Astrocyte (in vitro differentiated cells and primary cell): ENCODE data around the gene USP19. TPM values are rescaled to one million over a fixed set of nuclear protein-coding genes. Genes with fewer than 3 reads are reported as not detected.
A peak's percentile ranks its signal among the peaks of the same experiment; 100 is the strongest.

ENCODE experiments used
- DNase-seq: peaks from one replicate; pipeline ENCODE4 v3.0.0-alpha.2; 2010; ENCODE audit warnings: low read depth
- FAIRE-seq: peaks from 2 replicates; lab custom pipeline; 2011; peaks lifted over from hg19 to GRCh38; lab: Jason Lieb, UNC
- H2AFZ ChIP-seq: 2 replicates; pipeline ENCODE4 v1.6.0; 2012; ENCODE audit warnings: low read depth, low read length, inconsistent platforms
- H3K27ac ChIP-seq: 2 replicates; pipeline ENCODE4 v1.5.1; 2011; ENCODE audit warnings: low read depth, low read length, inconsistent platforms
- H3K27me3 ChIP-seq: 2 replicates; pipeline ENCODE4 v1.6.0; 2011; ENCODE audit warnings: low read length, inconsistent platforms; ENCODE audit not compliant: insufficient read depth
- H3K36me3 ChIP-seq: 2 replicates; pipeline ENCODE4 v1.5.1; 2011; ENCODE audit warnings: low read length, inconsistent platforms; ENCODE audit not compliant: insufficient read depth
- H3K4me1 ChIP-seq: 2 replicates; pipeline ENCODE4 v1.5.1; 2011; ENCODE audit warnings: low read length, inconsistent platforms; ENCODE audit not compliant: insufficient read depth
- H3K4me2 ChIP-seq: 2 replicates; pipeline ENCODE4 v1.6.0; 2012; ENCODE audit warnings: low read length, inconsistent platforms
- H3K4me3 ChIP-seq: 2 replicates; pipeline ENCODE4 v1.5.1; 2011; ENCODE audit warnings: low read depth, mild to moderate bottlenecking, low read length, inconsistent platforms; ENCODE audit not compliant: insufficient read depth
- H3K79me2 ChIP-seq: 2 replicates; pipeline ENCODE4 v1.6.0; 2012; ENCODE audit warnings: mild to moderate bottlenecking, low read length, inconsistent platforms; ENCODE audit not compliant: insufficient read depth
- H3K9ac ChIP-seq: 2 replicates; pipeline ENCODE4 v1.6.0; 2012; ENCODE audit warnings: mild to moderate bottlenecking, low read length, inconsistent platforms
- H3K9me3 ChIP-seq: 2 replicates; pipeline ENCODE4 v1.5.1; 2012; ENCODE audit warnings: low read depth, mild to moderate bottlenecking, low read length, inconsistent platforms; ENCODE audit not compliant: insufficient read depth
- H4K20me1 ChIP-seq: 2 replicates; pipeline ENCODE4 v1.6.0; 2012; ENCODE audit warnings: low read length, inconsistent platforms; ENCODE audit not compliant: insufficient read depth
- H3K27ac Mint-ChIP-seq: one replicate; pipeline ENCODE4 v1.8.0; 2021; ENCODE audit warnings: mild to moderate bottlenecking, mixed read lengths; ENCODE audit not compliant: unreplicated experiment
- H3K27me3 Mint-ChIP-seq: one replicate; pipeline ENCODE4 v1.8.0; 2021; ENCODE audit warnings: low read depth, mixed read lengths; ENCODE audit not compliant: unreplicated experiment
- H3K36me3 Mint-ChIP-seq: one replicate; pipeline ENCODE4 v1.8.0; 2021; ENCODE audit warnings: low read depth, mixed read lengths; ENCODE audit not compliant: unreplicated experiment
- H3K4me1 Mint-ChIP-seq: one replicate; pipeline ENCODE4 v1.8.0; 2021; ENCODE audit warnings: low read depth, mixed read lengths; ENCODE audit not compliant: unreplicated experiment
- H3K4me3 Mint-ChIP-seq: one replicate; pipeline ENCODE4 v1.8.0; 2021; ENCODE audit warnings: mild to moderate bottlenecking, moderate library complexity, mixed read lengths; ENCODE audit not compliant: unreplicated experiment
- H3K9me3 Mint-ChIP-seq: one replicate; pipeline ENCODE4 v1.8.0; 2021; ENCODE audit warnings: mild to moderate bottlenecking, mixed read lengths; ENCODE audit not compliant: unreplicated experiment
- CTCF ChIP-seq: IDR thresholded peaks from 2 replicates; pipeline ENCODE4 v1.5.1; 2011; ENCODE audit warnings: low read depth, mild to moderate bottlenecking, inconsistent platforms, low read length, moderate library complexity; ENCODE audit not compliant: insufficient read depth
- EZH2 ChIP-seq: IDR thresholded peaks from 2 replicates; pipeline ENCODE4 v1.6.1; 2012; ENCODE audit warnings: mild to moderate bottlenecking, low read length, inconsistent platforms; ENCODE audit not compliant: insufficient read depth
- total RNA-seq: library from RNA; stranded (reverse); gene quantifications from 2 replicates; pipeline ENCODE4 v1.2.1, GENCODE V29; 2021

The USP19 gene
- total RNA-seq, 1 donor from 2014 or later = 28.7 TPM

GRCh38 chr3:49122022-49122421 is 1.4 kb upstream of the USP19 start:
- Histone ChIP-seq H3K79me2 (peaks cover 23% of the 10 kb centered on the region), H3K4me3 (no peak overlapping the region), H3K9ac (no peak overlapping the region), H3K27me3 (no peaks in the 10 kb centered on the region), H2AFZ (no peak overlapping the region), H3K4me2 (no peak overlapping the region), H3K27ac (no peak overlapping the region), H3K4me1 (peaks cover 14% of the 10 kb centered on the region), H4K20me1 (peaks cover 44% of the 10 kb centered on the region), H3K36me3 (peaks cover 46% of the 10 kb centered on the region), H3K9me3 (no peaks in the 10 kb centered on the region)
- H3K4me3 Mint-ChIP-seq = peak overlapping the region; percentile 92
- H3K4me1 Mint-ChIP-seq = peaks cover 8% of the 10 kb centered on the region
- H3K27me3 Mint-ChIP-seq = no peaks in the 10 kb centered on the region
- TF ChIP-seq EZH2 = no peak
- TF ChIP-seq CTCF = no peak
- no peaks in the 10 kb centered on the region for H3K9me3 Mint-ChIP-seq
- no peak for FAIRE-seq
- H3K36me3 Mint-ChIP-seq = peaks cover 18% of the 10 kb centered on the region
- H3K27ac Mint-ChIP-seq = no peak overlapping the region
- DNase-seq = no peak

GRCh38 chr3:49121132-49121736 is 611 bp upstream of the USP19 start:
- H4K20me1 ChIP-seq = peaks cover 38% of the 10 kb centered on the region
- Mint-ChIP-seq H3K4me1 (peaks cover 8% of the 10 kb centered on the region), H3K27me3 (no peaks in the 10 kb centered on the region), H3K27ac (no peak overlapping the region), H3K36me3 (peaks cover 23% of the 10 kb centered on the region), H3K9me3 (no peaks in the 10 kb centered on the region), H3K4me3 (peak overlapping the region; percentile 92)
- H2AFZ ChIP-seq = no peak overlapping the region
- DNase-seq = no peak
- peak overlapping the region; percentile 91 for H3K4me2 ChIP-seq
- H3K36me3 ChIP-seq = peaks cover 45% of the 10 kb centered on the region
- no peak for FAIRE-seq
- H3K79me2 ChIP-seq = peaks cover 23% of the 10 kb centered on the region
- H3K9ac ChIP-seq = peak overlapping the region; percentile 92
- peak overlapping the region; percentile 83 for H3K27ac ChIP-seq
- TF ChIP-seq EZH2 = no peak
- H3K9me3 ChIP-seq = no peaks in the 10 kb centered on the region
- H3K4me1 ChIP-seq = peaks cover 14% of the 10 kb centered on the region
- no peaks in the 10 kb centered on the region for H3K27me3 ChIP-seq
- H3K4me3 ChIP-seq = peak overlapping the region; percentile 66

- H3K36me3 Mint-ChIP-seq = peaks cover 27% of the 10 kb centered on the region
- Histone ChIP-seq H3K4me3 (peak overlapping the region; percentile 66), H4K20me1 (peaks cover 28% of the 10 kb centered on the region), H3K36me3 (peaks cover 49% of the 10 kb centered on the region), H2AFZ (no peak overlapping the region), H3K27ac (peak overlapping the region; percentile 83), H3K27me3 (no peaks in the 10 kb centered on the region), H3K9me3 (no peaks in the 10 kb centered on the region), H3K4me2 (peak overlapping the region; percentile 91), H3K79me2 (peaks cover 23% of the 10 kb centered on the region), H3K9ac (peak overlapping the region; percentile 92), H3K4me1 (peaks cover 14% of the 10 kb centered on the region)
- TF ChIP-seq EZH2 (no peak), CTCF (no peak)
- no peaks in the 10 kb centered on the region for H3K27me3 Mint-ChIP-seq
- FAIRE-seq (no peak), DNase-seq (no peak)
- peak overlapping the region; percentile 89 for H3K27ac Mint-ChIP-seq
- H3K9me3 Mint-ChIP-seq = no peaks in the 10 kb centered on the region
- H3K4me3 Mint-ChIP-seq = peak overlapping the region; percentile 92
- H3K4me1 Mint-ChIP-seq = peaks cover 8% of the 10 kb centered on the region
These were observed 556 bp downstream of the USP19 start for GRCh38 chr3:49120096-49120437.
